ENCODE results near the gene MIB1.

Gene MIB1

GRCh38 chr18:21901423-21901945 is 160.9 kb downstream of the MIB1 start:
- peaks cover 30% of the 10 kb centered on the region for H3K27me3 ChIP-seq (ENCODE audit: control insufficient read depth, insufficient read depth, low read length)
- H3K36me3 ChIP-seq (ENCODE audit: insufficient read depth, low read length) = no peaks in the 10 kb centered on the region
- no peaks in the 10 kb centered on the region for H3K4me1 ChIP-seq (ENCODE audit: control insufficient read depth, insufficient read depth, low read length)
- H3K9me3 ChIP-seq (replicated peaks; ENCODE audit: low read length) = no peaks in the 10 kb centered on the region
- no peak overlapping the region for H3K4me2 ChIP-seq (ENCODE audit: low read length)
- H3K9ac ChIP-seq (ENCODE audit: low read depth, low read length) = no peak overlapping the region
- no peak overlapping the region for H3K4me3 ChIP-seq (ENCODE audit: low read length)

GRCh38 chr18:21903709-21904108 is 163.1 kb downstream of the MIB1 start:
- Histone ChIP-seq H3K4me2 (ENCODE audit: low read length) (no peak overlapping the region), H3K27me3 (ENCODE audit: control insufficient read depth, insufficient read depth, low read length) (peaks cover 31% of the 10 kb centered on the region), H3K36me3 (ENCODE audit: insufficient read depth, low read length) (no peaks in the 10 kb centered on the region), H3K4me3 (ENCODE audit: low read length) (no peak overlapping the region), H3K4me1 (ENCODE audit: control insufficient read depth, insufficient read depth, low read length) (no peaks in the 10 kb centered on the region), H3K9me3 (replicated peaks; ENCODE audit: low read length) (no peaks in the 10 kb centered on the region), H3K9ac (ENCODE audit: low read depth, low read length) (no peak overlapping the region)

- H3K9ac ChIP-seq (ENCODE audit: low read depth, low read length) = no peak overlapping the region
- H3K9me3 ChIP-seq (replicated peaks; ENCODE audit: low read length) = no peaks in the 10 kb centered on the region
- no peak overlapping the region for H3K4me3 ChIP-seq (ENCODE audit: low read length)
- peaks cover 31% of the 10 kb centered on the region for H3K27me3 ChIP-seq (ENCODE audit: control insufficient read depth, insufficient read depth, low read length)
- H3K4me1 ChIP-seq (ENCODE audit: control insufficient read depth, insufficient read depth, low read length) = no peaks in the 10 kb centered on the region
- H3K4me2 ChIP-seq (ENCODE audit: low read length) = no peak overlapping the region
- no peaks in the 10 kb centered on the region for H3K36me3 ChIP-seq (ENCODE audit: insufficient read depth, low read length)
Observed at GRCh38 chr18:21904856-21905255, 164.3 kb downstream of the MIB1 start.

GRCh38 chr18:21907451-21907850 is 166.9 kb downstream of the MIB1 start:
- H3K4me1 ChIP-seq (ENCODE audit: control insufficient read depth, insufficient read depth, low read length) = no peaks in the 10 kb centered on the region
- no peaks in the 10 kb centered on the region for H3K9me3 ChIP-seq (replicated peaks; ENCODE audit: low read length)
- no peak overlapping the region for H3K4me3 ChIP-seq (ENCODE audit: low read length)
- no peaks in the 10 kb centered on the region for H3K36me3 ChIP-seq (ENCODE audit: insufficient read depth, low read length)
- H3K27me3 ChIP-seq (ENCODE audit: control insufficient read depth, insufficient read depth, low read length) = peaks cover 28% of the 10 kb centered on the region
- H3K9ac ChIP-seq (ENCODE audit: low read depth, low read length) = no peak overlapping the region
- H3K4me2 ChIP-seq (ENCODE audit: low read length) = no peak overlapping the region

GRCh38 chr18:21908711-21909110 is 168.1 kb downstream of the MIB1 start:
- Histone ChIP-seq H3K36me3 (ENCODE audit: insufficient read depth, low read length) (no peaks in the 10 kb centered on the region), H3K9me3 (replicated peaks; ENCODE audit: low read length) (no peaks in the 10 kb centered on the region), H3K4me3 (ENCODE audit: low read length) (no peak overlapping the region), H3K9ac (ENCODE audit: low read depth, low read length) (no peak overlapping the region), H3K27me3 (ENCODE audit: control insufficient read depth, insufficient read depth, low read length) (peaks cover 28% of the 10 kb centered on the region), H3K4me2 (ENCODE audit: low read length) (no peak overlapping the region), H3K4me1 (ENCODE audit: control insufficient read depth, insufficient read depth, low read length) (no peaks in the 10 kb centered on the region)

- Histone ChIP-seq H3K4me2 (ENCODE audit: low read length) (no peak overlapping the region), H3K27me3 (ENCODE audit: control insufficient read depth, insufficient read depth, low read length) (peaks cover 14% of the 10 kb centered on the region), H3K4me3 (ENCODE audit: low read length) (no peak overlapping the region), H3K4me1 (ENCODE audit: control insufficient read depth, insufficient read depth, low read length) (no peaks in the 10 kb centered on the region), H3K36me3 (ENCODE audit: insufficient read depth, low read length) (no peaks in the 10 kb centered on the region), H3K9me3 (replicated peaks; ENCODE audit: low read length) (no peaks in the 10 kb centered on the region), H3K9ac (ENCODE audit: low read depth, low read length) (no peak overlapping the region)
Observed at GRCh38 chr18:21910906-21911305, 170.3 kb downstream of the MIB1 start.

GRCh38 chr18:21911551-21911950 is 171.0 kb downstream of the MIB1 start:
- H3K4me1 ChIP-seq (ENCODE audit: control insufficient read depth, insufficient read depth, low read length) = no peaks in the 10 kb centered on the region
- H3K4me3 ChIP-seq (ENCODE audit: low read length) = no peak overlapping the region
- no peaks in the 10 kb centered on the region for H3K36me3 ChIP-seq (ENCODE audit: insufficient read depth, low read length)
- H3K4me2 ChIP-seq (ENCODE audit: low read length) = no peak overlapping the region
- H3K27me3 ChIP-seq (ENCODE audit: control insufficient read depth, insufficient read depth, low read length) = peaks cover 11% of the 10 kb centered on the region
- no peak overlapping the region for H3K9ac ChIP-seq (ENCODE audit: low read depth, low read length)
- H3K9me3 ChIP-seq (replicated peaks; ENCODE audit: low read length) = no peaks in the 10 kb centered on the region

GRCh38 chr18:21912339-21913239 is 172.0 kb downstream of the MIB1 start:
- no peaks in the 10 kb centered on the region for H3K4me1 ChIP-seq (ENCODE audit: control insufficient read depth, insufficient read depth, low read length)
- H3K9me3 ChIP-seq (replicated peaks; ENCODE audit: low read length) = no peaks in the 10 kb centered on the region
- H3K4me3 ChIP-seq (ENCODE audit: low read length) = no peak overlapping the region
- no peak overlapping the region for H3K4me2 ChIP-seq (ENCODE audit: low read length)
- H3K9ac ChIP-seq (ENCODE audit: low read depth, low read length) = no peak overlapping the region
- no peaks in the 10 kb centered on the region for H3K36me3 ChIP-seq (ENCODE audit: insufficient read depth, low read length)
- H3K27me3 ChIP-seq (ENCODE audit: control insufficient read depth, insufficient read depth, low read length) = peaks cover 8% of the 10 kb centered on the region

GRCh38 chr18:21914739-21915319 is 174.2 kb downstream of the MIB1 start:
- H3K9me3 ChIP-seq (replicated peaks; ENCODE audit: low read length) = no peaks in the 10 kb centered on the region
- H3K4me2 ChIP-seq (ENCODE audit: low read length) = no peak overlapping the region
- peaks cover 8% of the 10 kb centered on the region for H3K27me3 ChIP-seq (ENCODE audit: control insufficient read depth, insufficient read depth, low read length)
- no peaks in the 10 kb centered on the region for H3K36me3 ChIP-seq (ENCODE audit: insufficient read depth, low read length)
- H3K9ac ChIP-seq (ENCODE audit: low read depth, low read length) = no peak overlapping the region
- no peak overlapping the region for H3K4me3 ChIP-seq (ENCODE audit: low read length)
- H3K4me1 ChIP-seq (ENCODE audit: control insufficient read depth, insufficient read depth, low read length) = no peaks in the 10 kb centered on the region

- Histone ChIP-seq H3K27me3 (ENCODE audit: control insufficient read depth, insufficient read depth, low read length) (peaks cover 7% of the 10 kb centered on the region), H3K9me3 (replicated peaks; ENCODE audit: low read length) (no peaks in the 10 kb centered on the region), H3K4me3 (ENCODE audit: low read length) (no peak overlapping the region), H3K9ac (ENCODE audit: low read depth, low read length) (no peak overlapping the region), H3K4me1 (ENCODE audit: control insufficient read depth, insufficient read depth, low read length) (no peaks in the 10 kb centered on the region), H3K36me3 (ENCODE audit: insufficient read depth, low read length) (no peaks in the 10 kb centered on the region), H3K4me2 (ENCODE audit: low read length) (no peak overlapping the region)
Observed at GRCh38 chr18:21915546-21915945, 175.0 kb downstream of the MIB1 start.

- Histone ChIP-seq H3K4me3 (ENCODE audit: low read length) (no peak overlapping the region), H3K36me3 (ENCODE audit: insufficient read depth, low read length) (no peaks in the 10 kb centered on the region), H3K9me3 (replicated peaks; ENCODE audit: low read length) (no peaks in the 10 kb centered on the region), H3K9ac (ENCODE audit: low read depth, low read length) (no peak overlapping the region), H3K27me3 (ENCODE audit: control insufficient read depth, insufficient read depth, low read length) (no peaks in the 10 kb centered on the region), H3K4me1 (ENCODE audit: control insufficient read depth, insufficient read depth, low read length) (no peaks in the 10 kb centered on the region), H3K4me2 (ENCODE audit: low read length) (no peak overlapping the region)
Observed at GRCh38 chr18:21916594-21916993, 176.0 kb downstream of the MIB1 start.
